Sigmoid colon (tissue), 4 donors: ENCODE data around the gene COL12A1.

Experiments
- EP300 ChIP-seq, 4 donors: sonication (generic); formaldehyde crosslinking; IDR thresholded peaks; one replicate each; pipeline ENCODE4 v1.6.1; 2017; ENCODE audit warnings: antibody characterized with exemption in 4 of 4
- POLR2A ChIP-seq, 2 donors: fragments of 450-650 bp; IDR thresholded peaks; one replicate each; pipeline ENCODE4 v1.6.1; 2016; ENCODE audit warnings: antibody characterized with exemption in 2 of 2, mild to moderate bottlenecking in 2 of 2, moderate library complexity in 2 of 2
- POLR2AphosphoS5 ChIP-seq, 4 donors: sonication (generic); formaldehyde crosslinking; IDR thresholded peaks; one replicate each; pipeline ENCODE4 v1.6.1; 2017; ENCODE audit warnings: antibody characterized with exemption in 4 of 4
- TF ChIP-seq, protein P1 (sequence below), 4 experiments: fragments of 450-650 bp in 3 of 4; fragments of 200-600 bp in 1 of 4; IDR thresholded peaks; one replicate each; pipeline ENCODE4 v1.5.1; 2016 to 2019; ENCODE audit warnings: antibody characterized with exemption in 4 of 4, mild to moderate bottlenecking in 3 of 4, moderate library complexity in 2 of 4

DNA sequence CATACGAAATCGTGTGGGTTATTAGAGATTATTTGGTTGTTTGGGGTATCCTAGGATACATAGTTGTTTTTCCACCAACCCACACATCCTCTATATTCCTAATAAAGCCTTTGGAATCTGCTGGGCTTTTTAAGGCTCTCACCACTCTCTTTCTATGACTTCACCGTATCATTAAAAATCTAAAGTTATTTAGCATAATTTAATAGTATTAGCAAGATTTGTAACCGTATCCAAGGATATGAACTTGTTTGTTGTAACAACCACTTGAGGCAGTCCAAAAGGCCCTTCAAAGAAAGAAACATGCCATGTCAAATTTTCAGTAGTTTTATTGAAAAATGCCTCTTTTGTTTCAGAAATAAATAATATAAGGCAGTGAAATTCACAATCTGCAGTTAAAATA, 121.8 kb downstream of the COL12A1 start:
- TF ChIP-seq, protein P1, sequence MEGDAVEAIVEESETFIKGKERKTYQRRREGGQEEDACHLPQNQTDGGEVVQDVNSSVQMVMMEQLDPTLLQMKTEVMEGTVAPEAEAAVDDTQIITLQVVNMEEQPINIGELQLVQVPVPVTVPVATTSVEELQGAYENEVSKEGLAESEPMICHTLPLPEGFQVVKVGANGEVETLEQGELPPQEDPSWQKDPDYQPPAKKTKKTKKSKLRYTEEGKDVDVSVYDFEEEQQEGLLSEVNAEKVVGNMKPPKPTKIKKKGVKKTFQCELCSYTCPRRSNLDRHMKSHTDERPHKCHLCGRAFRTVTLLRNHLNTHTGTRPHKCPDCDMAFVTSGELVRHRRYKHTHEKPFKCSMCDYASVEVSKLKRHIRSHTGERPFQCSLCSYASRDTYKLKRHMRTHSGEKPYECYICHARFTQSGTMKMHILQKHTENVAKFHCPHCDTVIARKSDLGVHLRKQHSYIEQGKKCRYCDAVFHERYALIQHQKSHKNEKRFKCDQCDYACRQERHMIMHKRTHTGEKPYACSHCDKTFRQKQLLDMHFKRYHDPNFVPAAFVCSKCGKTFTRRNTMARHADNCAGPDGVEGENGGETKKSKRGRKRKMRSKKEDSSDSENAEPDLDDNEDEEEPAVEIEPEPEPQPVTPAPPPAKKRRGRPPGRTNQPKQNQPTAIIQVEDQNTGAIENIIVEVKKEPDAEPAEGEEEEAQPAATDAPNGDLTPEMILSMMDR (IDR thresholded peaks at IDR 0.05), result no peak
- TF ChIP-seq POLR2AphosphoS5 (IDR thresholded peaks at IDR 0.05), result no peak
- no peak for TF ChIP-seq POLR2A (IDR thresholded peaks at IDR 0.05)
- TF ChIP-seq EP300 (IDR thresholded peaks at IDR 0.05), result no peak
